ENCODE results near the gene C16orf74. TPM values are rescaled to one million over a fixed set of nuclear protein-coding genes. Genes with fewer than 3 reads are reported as not detected.
A peak's percentile ranks its signal among the peaks of the same experiment; 100 is the strongest.

Gene C16orf74
- total RNA-seq, 1 donor from 2014 or later: 12.2 TPM

DNA sequence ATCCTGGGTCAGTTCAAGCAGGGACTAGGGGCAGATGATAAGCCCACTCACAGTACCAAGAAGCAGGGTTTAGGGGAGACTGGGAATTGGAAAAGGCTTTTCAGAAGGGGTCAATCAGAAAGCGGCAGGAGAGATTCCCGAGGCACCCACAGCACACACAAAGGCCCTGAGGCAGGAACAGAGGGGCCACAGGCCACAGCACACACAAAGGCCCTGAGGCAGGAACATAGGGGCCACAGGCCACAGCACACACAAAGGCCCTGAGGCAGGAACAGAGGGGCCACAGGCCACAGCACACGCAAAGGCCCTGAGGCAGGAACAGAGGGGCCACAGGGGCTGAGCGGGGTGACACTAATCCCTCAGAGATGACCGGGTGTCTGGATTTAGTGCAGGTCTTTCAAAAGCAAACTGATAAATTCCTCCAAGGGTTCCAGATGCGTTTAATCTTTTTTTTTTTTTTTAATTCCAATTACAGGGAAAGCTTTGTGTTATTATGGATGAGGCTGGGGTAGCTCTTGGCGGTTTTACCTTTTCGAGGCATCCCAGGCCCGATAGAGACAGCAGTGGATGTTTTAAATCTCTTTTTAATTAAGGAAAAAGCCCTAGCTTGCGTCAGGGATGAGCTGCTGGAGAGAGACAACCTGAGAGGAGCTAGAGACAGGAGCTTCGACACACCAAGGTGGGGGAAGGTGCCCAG, 31.1 kb downstream of the C16orf74 start:
- TF ChIP-seq CTCF (conservative IDR thresholded peaks at IDR 0.05; ENCODE audit: low read depth, low read length): no peak
- no peak for DNase-seq (ENCODE audit: low read depth)
- H3K4me3 ChIP-seq (ENCODE audit: low read depth, low read length): no peak overlapping the region

DNA sequence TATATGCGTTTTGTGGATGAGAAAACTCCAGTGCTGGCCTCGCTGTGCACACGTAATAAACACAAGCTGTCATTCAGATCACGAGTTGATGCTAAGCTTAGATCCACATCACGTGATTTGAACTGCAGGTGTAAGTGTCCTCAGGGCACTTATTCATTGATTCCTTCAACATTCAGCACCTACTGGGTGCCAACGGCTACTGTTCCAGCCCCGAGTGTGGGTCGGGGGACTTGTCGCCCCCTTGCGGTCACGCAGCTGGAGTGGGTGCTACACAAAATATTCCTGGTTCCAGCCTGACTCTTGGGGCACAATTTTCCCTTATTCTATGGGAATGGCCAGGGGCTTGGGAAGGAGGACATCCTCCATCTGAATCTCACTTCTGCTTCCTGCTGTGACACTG, 32.2 kb downstream of the C16orf74 start:
- no peak overlapping the region for H3K4me3 ChIP-seq (ENCODE audit: low read depth, low read length)
- TF ChIP-seq CTCF (conservative IDR thresholded peaks at IDR 0.05; ENCODE audit: low read depth, low read length): peak; percentile 68
- DNase-seq (ENCODE audit: low read depth): no peak

- no peak for TF ChIP-seq CTCF (conservative IDR thresholded peaks at IDR 0.05; ENCODE audit: low read depth, low read length)
Observed at GRCh38 chr16:85718153-85718477, 32.8 kb downstream of the C16orf74 start.

GRCh38 chr16:85717393-85718152, 33.3 kb downstream of the C16orf74 start:
- peak; percentile 65 for TF ChIP-seq CTCF (conservative IDR thresholded peaks at IDR 0.05; ENCODE audit: low read depth, low read length)
- DNase-seq (ENCODE audit: low read depth): no peak
- no peak overlapping the region for H3K4me3 ChIP-seq (ENCODE audit: low read depth, low read length)

More at GRCh38 chr16:85718153-85718477, 32.8 kb downstream of the C16orf74 start:
- DNase-seq (ENCODE audit: low read depth): no peak
- no peak overlapping the region for H3K4me3 ChIP-seq (ENCODE audit: low read depth, low read length)

- TF ChIP-seq CTCF (conservative IDR thresholded peaks at IDR 0.05; ENCODE audit: low read depth, low read length): no peak
- H3K4me3 ChIP-seq (ENCODE audit: low read depth, low read length): no peak overlapping the region
- DNase-seq (ENCODE audit: low read depth): no peak
Observed at GRCh38 chr16:85716680-85717038, 34.2 kb downstream of the C16orf74 start.

DNA sequence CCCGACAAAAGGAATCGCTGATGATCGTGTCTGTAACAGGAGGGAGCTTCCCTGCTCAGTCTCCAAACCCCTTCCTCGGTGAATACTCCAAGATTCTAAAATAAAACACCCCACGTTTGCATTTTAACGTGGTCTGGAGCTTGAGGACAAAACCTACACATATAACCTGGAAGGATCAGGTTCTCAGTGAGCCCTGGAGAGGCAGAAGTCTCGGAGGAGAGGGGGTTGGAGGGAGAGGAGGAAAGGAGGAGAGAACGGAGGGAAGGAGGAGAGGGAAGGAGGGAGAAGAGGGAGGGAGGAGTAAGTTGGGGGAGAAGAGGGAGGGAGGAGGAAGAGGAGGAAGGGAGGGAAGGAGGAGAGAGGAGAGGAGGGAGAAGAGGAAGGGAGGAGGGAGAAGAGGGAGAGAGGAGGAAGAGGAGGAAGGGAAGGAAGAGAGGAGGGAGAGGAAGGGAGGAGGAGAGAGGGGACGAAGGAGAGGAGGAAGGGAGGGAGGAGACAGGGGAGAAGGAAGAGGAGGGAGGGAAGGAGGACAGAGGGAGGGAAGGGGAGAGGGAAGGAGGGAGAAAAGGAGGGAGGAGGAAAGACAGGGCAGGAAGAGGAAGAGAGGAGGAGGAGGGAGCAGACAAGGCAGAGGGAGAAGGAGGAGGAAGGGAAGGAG, 34.7 kb downstream of the C16orf74 start:
- no peak for TF ChIP-seq CTCF (conservative IDR thresholded peaks at IDR 0.05; ENCODE audit: low read depth, low read length)
- H3K4me3 ChIP-seq (ENCODE audit: low read depth, low read length): no peak overlapping the region
- DNase-seq (ENCODE audit: low read depth): no peak

Measured in epithelial cell of proximal tubule (primary cell).